Uterus (tissue), 2 donors: ENCODE results near the gene SLC7A1.

ENCODE experiments used
- CTCF ChIP-seq, 4 experiments: fragments of 200-600 bp in 2 of 4; fragments of 450-650 bp in 2 of 4; sonication (generic) in 2 of 4; IDR thresholded peaks; one replicate each; pipeline ENCODE4 v1.5.1; 2016 to 2019; ENCODE audit warnings: antibody characterized with exemption in 4 of 4, mild to moderate bottlenecking in 2 of 4, moderate library complexity in 1 of 4
- POLR2A ChIP-seq, 2 donors: fragments of 450-650 bp; IDR thresholded peaks; one replicate each; pipeline ENCODE4 v1.6.1; 2016; ENCODE audit warnings: antibody characterized with exemption in 2 of 2, mild to moderate bottlenecking in 1 of 2, moderate library complexity in 1 of 2

DNA sequence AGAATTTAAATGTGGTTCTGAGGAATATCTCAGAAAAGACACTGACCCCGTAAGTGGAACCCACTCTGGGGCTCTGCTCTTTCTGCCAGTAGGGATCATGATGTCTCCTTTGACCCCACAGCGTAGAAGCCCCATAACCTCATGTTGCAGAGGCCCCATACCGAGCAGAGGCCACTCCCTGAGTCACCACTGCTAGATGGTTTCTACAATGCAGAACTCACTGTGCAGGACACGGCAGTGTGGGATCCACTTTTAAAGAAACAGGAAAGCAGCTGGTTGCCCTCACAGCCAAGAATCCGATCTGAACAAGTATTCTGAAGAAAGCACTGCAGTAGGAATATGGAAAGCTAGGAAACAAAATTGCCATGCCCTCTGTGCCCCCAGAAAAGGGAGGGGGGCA is 4.2 kb downstream of the SLC7A1 start:
- no peak for TF ChIP-seq CTCF (IDR thresholded peaks at IDR 0.05)
- no peak for TF ChIP-seq POLR2A (IDR thresholded peaks at IDR 0.05)
